Calu3 (cell line): Measurements from ENCODE around the gene SPC25. TPM values are rescaled to one million over a fixed set of nuclear protein-coding genes. Genes with fewer than 3 reads are reported as not detected.

Source experiments
- BruUV-seq: library from RNA; stranded (reverse); fragments of 400-500 nt; replicated peaks from 2 replicates; lab custom pipeline; 2021; lab: Mats Ljungman, UMichigan
- CTCF ChIA-PET: fragments of 300-600 bp; sonication (Branson Sonifier 250); formaldehyde crosslinking; loops from one replicate; lab custom pipeline; 2022; ENCODE audit warnings: antibody characterized with exemption; lab: Charles Lee
- DNase-seq: peaks from one replicate; pipeline ENCODE4 v3.0.0; 2022
- H3K27ac Mint-ChIP-seq: one replicate; pipeline ENCODE4 v1.8.0; 2022; ENCODE audit warnings: mixed read lengths; ENCODE audit not compliant: unreplicated experiment
- H3K27me3 Mint-ChIP-seq: one replicate; pipeline ENCODE4 v1.8.0; 2022; ENCODE audit warnings: mixed read lengths; ENCODE audit not compliant: unreplicated experiment
- H3K36me3 Mint-ChIP-seq: one replicate; pipeline ENCODE4 v1.8.0; 2022; ENCODE audit warnings: mild to moderate bottlenecking, moderate library complexity, mixed read lengths; ENCODE audit not compliant: insufficient read depth, unreplicated experiment
- H3K4me1 Mint-ChIP-seq: one replicate; pipeline ENCODE4 v1.8.0; 2022; ENCODE audit warnings: mild to moderate bottlenecking, low read depth, mixed read lengths; ENCODE audit not compliant: unreplicated experiment
- H3K4me3 Mint-ChIP-seq: one replicate; pipeline ENCODE4 v1.8.0; 2022; ENCODE audit warnings: mild to moderate bottlenecking, low read depth, moderate library complexity, mixed read lengths; ENCODE audit not compliant: unreplicated experiment
- H3K9me3 Mint-ChIP-seq: one replicate; pipeline ENCODE4 v1.8.0; 2022; ENCODE audit warnings: low read depth, mixed read lengths; ENCODE audit not compliant: unreplicated experiment
- intact Hi-C: fragments of 100-400 bp; cut with micrococcal nuclease; formaldehyde crosslinking; loops from one replicate; pipeline ENCODE4 v1.10.0; 2022; ENCODE audit not compliant: unreplicated experiment
- total RNA-seq: library from RNA; stranded (reverse); gene quantifications from 2 replicates; pipeline ENCODE4 v1.2.3, GENCODE V29; 2022
- TF ChIP-seq, protein P1 (sequence below): fragments of 200-600 bp; IDR thresholded peaks from one replicate; pipeline ENCODE4 v1.8.0; 2022; ENCODE audit warnings: antibody characterized with exemption; ENCODE audit not compliant: unreplicated experiment

Gene SPC25
- total RNA-seq, 1 experiment from 2014 or later: 77.0 TPM

DNA sequence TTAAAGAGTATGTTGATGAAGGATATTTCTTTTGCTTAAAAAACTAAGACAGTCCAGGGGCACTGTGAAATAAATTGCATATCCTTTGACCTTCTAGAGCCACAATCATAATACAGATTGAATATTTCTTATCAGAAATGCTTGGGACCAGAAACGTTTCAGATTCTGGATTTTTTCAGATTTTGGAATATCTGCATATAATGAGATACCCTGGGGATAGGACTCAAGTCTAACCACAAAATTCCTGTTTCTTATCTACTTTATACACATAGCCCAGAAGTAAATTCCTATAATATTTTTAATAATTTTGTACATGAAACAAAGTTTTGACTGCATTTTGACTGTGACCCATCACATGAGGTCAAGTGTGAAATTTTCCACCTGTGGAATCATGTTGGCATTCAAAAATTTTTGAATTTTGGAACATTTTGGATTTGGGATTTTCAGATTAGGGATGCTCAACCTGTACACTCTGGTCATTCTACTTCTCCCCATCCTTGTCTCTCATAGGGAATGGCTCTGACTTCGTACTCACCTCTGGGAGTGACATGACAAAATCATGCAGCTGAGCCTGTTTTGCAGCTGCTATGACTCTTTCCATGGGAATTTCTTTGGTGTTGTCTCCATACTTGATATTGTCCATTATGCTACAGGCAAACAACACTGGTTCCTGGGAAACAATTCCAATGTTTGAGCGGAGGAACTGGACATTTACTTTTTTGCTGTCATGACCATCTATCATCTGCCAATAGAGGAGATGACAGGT is 36.6 kb upstream of the SPC25 start:
- TF ChIP-seq, protein P1, sequence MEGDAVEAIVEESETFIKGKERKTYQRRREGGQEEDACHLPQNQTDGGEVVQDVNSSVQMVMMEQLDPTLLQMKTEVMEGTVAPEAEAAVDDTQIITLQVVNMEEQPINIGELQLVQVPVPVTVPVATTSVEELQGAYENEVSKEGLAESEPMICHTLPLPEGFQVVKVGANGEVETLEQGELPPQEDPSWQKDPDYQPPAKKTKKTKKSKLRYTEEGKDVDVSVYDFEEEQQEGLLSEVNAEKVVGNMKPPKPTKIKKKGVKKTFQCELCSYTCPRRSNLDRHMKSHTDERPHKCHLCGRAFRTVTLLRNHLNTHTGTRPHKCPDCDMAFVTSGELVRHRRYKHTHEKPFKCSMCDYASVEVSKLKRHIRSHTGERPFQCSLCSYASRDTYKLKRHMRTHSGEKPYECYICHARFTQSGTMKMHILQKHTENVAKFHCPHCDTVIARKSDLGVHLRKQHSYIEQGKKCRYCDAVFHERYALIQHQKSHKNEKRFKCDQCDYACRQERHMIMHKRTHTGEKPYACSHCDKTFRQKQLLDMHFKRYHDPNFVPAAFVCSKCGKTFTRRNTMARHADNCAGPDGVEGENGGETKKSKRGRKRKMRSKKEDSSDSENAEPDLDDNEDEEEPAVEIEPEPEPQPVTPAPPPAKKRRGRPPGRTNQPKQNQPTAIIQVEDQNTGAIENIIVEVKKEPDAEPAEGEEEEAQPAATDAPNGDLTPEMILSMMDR: no peak
- intact Hi-C loops: no loop called here
- Mint-ChIP-seq H3K27ac (no peak overlapping the region), H3K36me3 (no peaks in the 10 kb centered on the region), H3K4me1 (no peaks in the 10 kb centered on the region), H3K4me3 (no peak overlapping the region), H3K9me3 (no peaks in the 10 kb centered on the region), H3K27me3 (no peaks in the 10 kb centered on the region)
- BruUV-seq: no TSS peak
- CTCF ChIA-PET: interaction anchor here (1.5 kb wide), 1 partner anchor 18 kb away, joined by 3 read pairs; no protein-coding TSS in a partner anchor
- no peak for DNase-seq

DNA sequence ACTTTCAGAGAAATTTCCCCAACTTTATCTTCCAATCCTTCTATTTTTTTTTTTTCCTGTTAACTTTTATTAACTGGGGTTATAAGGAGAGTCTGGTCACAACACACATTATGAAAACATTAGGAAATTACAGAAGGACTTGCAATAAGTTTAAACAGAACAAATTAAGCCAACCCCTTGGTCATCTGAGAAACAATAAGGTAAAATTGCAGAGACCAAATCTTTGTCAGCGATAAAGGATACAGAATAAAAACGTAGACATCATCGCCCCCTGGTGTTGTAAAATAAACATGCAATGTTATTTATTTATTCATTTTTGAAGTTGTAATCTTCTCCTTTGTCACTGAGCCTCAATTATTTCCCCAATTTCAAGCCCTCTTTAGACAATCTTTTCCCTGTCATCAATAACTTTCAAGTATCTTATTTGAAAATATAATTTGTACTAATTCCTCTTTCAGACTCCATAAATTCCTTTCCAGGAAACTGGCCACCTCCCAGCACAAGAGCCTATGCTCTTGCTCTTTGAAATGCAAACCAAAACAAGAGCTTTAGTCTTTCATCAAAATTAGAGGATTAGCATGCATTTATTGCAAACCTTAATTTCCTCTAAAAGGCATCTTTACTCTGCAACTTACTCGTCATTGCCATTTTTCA is 30.4 kb upstream of the SPC25 start:
- DNase-seq: peak; percentile 44
- Mint-ChIP-seq H3K9me3 (no peaks in the 10 kb centered on the region), H3K36me3 (no peaks in the 10 kb centered on the region), H3K4me1 (peaks cover 14% of the 10 kb centered on the region), H3K27me3 (no peaks in the 10 kb centered on the region), H3K27ac (no peak overlapping the region), H3K4me3 (no peak overlapping the region)
- TF ChIP-seq, protein P1: peak; percentile 68
- BruUV-seq: no TSS peak
- intact Hi-C loops: loop anchor here (1.0 to 2.0 kb wide), 5 partner anchors 28 to 573 kb away; no protein-coding TSS in a partner anchor
- CTCF ChIA-PET: interaction anchor here (0.7 kb wide), 1 partner anchor 35 kb away, joined by 6 read pairs; no protein-coding TSS in a partner anchor

GRCh38 chr2:168916331-168916675 is 26.1 kb upstream of the SPC25 start:
- Mint-ChIP-seq H3K27ac (no peak overlapping the region), H3K36me3 (no peaks in the 10 kb centered on the region), H3K4me3 (no peak overlapping the region), H3K9me3 (no peaks in the 10 kb centered on the region), H3K27me3 (peaks cover 26% of the 10 kb centered on the region), H3K4me1 (peaks cover 27% of the 10 kb centered on the region)
- TF ChIP-seq, protein P1: no peak
- no peak for DNase-seq
- intact Hi-C loops: no loop called here
- no TSS peak for BruUV-seq
- CTCF ChIA-PET: no interaction called here

- no peaks in the 10 kb centered on the region for H3K36me3 Mint-ChIP-seq
- H3K4me3 Mint-ChIP-seq: no peak overlapping the region
- intact Hi-C loops: no loop called here
- CTCF ChIA-PET: no interaction called here
- peaks cover 27% of the 10 kb centered on the region for H3K27me3 Mint-ChIP-seq
- H3K4me1 Mint-ChIP-seq: peaks cover 27% of the 10 kb centered on the region
- no peaks in the 10 kb centered on the region for H3K9me3 Mint-ChIP-seq
- H3K27ac Mint-ChIP-seq: no peak overlapping the region
- TF ChIP-seq, protein P1: no peak
- no TSS peak for BruUV-seq
- no peak for DNase-seq
Observed at GRCh38 chr2:168915441-168916330, 25.5 kb upstream of the SPC25 start.
